ENCODE measurements around the gene CD200R1.

The CD200R1 gene

DNA sequence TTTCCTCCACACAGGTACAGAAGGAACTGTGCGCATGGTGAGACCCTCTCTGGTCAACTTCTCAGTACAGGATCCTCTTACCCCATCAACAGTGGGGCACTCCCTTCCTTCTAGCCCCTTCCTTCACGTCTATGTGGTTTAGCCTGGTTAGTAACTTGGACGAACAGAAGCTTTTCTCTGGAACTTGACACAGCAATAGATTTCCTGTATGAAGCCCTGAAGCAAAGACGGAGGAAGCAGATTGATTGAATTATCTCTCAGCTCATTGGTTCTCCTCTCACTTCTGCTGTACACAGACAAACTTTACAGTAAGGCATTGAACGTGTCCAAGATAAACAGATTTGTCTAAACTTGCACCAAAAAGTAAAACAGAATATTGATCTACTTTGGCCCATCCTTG lies at the start of gene CD200R1:
Gene CD200R1 (minus strand): TSS at position 210 of the 400 bp plus-strand sequence. CDS start 246 bp downstream, outside the sequence.
- DNase-seq (ENCODE audit: low read depth, low spot score), result no peak

GRCh38 chr3:113021471-113021870 lies 46.6 kb upstream of the CD200R1 start:
- DNase-seq (ENCODE audit: low read depth, low spot score), result no peak

- peak; percentile 88 for DNase-seq (ENCODE audit: low read depth, low spot score)
Observed at GRCh38 chr3:113019182-113020137, 44.6 kb upstream of the CD200R1 start.

- DNase-seq (ENCODE audit: low read depth, low spot score), result no peak
Observed at GRCh38 chr3:113018536-113019181, 43.8 kb upstream of the CD200R1 start.

- no peak for DNase-seq (ENCODE audit: low read depth, low spot score)
Observed at GRCh38 chr3:113013593-113013992, 38.7 kb upstream of the CD200R1 start.

- no peak for DNase-seq (ENCODE audit: low read depth, low spot score)
Observed at GRCh38 chr3:113008117-113008516, 33.2 kb upstream of the CD200R1 start.

- no peak for DNase-seq (ENCODE audit: low read depth, low spot score)
Observed at GRCh38 chr3:113006359-113007056, 31.6 kb upstream of the CD200R1 start.

GRCh38 chr3:113005611-113006010 lies 30.7 kb upstream of the CD200R1 start:
- no peak for DNase-seq (ENCODE audit: low read depth, low spot score)

DNA sequence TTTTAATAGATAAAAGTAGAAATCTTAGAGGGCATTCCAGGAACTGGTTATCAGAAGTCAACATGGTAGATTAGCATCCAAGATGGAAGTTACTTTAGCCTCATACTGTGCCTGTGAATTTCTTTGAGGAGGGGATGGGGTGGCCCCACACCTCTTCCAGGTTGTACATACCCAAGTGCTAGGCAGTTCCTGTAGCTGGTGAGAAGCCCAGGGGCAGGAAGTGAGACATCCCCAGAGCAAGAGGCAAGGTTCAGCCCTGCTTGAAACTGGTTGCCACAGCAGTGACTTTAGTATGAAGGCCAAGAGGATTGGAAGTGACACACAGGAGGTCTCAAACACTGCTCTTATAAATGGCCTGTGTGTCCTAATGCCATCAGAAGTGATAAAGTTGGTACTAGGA lies 27.8 kb upstream of the CD200R1 start:
- DNase-seq (ENCODE audit: low read depth, low spot score), result peak; percentile 12

DNA sequence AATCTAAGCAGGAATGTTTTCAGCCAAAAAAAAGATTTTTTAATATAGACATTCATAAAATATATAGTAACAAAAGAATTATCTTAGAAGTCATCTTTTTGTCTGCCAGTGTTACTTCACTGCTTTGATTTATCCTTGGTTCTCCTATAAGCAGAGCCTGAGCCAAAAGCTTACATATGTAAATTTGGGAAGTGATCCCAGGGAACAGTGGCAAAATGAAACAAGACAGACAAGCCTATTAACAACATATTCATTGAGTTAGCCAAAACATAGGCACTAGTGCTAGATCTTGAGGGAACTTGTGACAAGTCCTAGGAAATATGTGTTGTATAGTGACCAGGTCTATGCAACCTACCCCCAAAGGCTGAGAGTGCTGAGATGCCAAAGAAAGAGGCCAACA lies 27.1 kb upstream of the CD200R1 start:
- DNase-seq (ENCODE audit: low read depth, low spot score), result no peak

DNA sequence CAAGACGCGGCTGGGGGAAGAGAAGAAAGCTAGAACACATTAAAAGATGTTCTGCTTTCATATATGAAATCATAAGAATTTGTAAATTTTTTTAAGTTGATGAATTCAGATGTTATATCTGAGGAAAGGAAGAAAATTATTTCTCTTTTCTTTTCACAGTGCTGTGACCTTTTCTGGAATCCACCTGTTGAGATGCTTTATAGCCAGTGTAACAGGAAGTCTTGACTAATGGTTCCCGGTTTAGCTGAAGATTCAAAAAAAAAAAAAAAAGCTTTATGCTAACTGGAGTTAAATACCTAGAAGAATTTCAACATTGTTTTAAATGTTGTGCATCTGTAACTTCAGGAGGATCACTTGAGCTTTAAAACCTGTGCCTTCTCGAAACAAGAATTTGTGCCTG lies 25.8 kb upstream of the CD200R1 start:
- DNase-seq (ENCODE audit: low read depth, low spot score), result no peak

DNA sequence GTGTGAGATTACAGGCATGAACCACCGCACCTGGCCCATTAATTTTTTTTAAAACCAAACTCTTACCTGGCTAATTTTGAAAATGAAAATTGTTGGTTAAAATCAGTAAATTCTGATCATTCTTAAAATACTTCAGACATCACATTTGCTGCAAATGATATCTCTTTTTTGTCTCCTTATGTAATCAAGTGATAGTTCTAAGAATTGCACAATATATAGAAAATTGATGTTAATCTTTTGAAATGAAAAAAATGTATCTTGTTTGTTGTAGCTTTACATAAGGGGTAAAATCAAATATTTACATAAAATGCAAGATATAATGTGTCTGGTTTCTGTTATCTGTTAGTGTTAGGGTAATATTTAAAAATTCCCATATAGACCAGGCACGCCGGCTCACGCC lies 20.9 kb upstream of the CD200R1 start:
- DNase-seq (ENCODE audit: low read depth, low spot score), result no peak

- peak; percentile 94 for DNase-seq (ENCODE audit: low read depth, low spot score)
Observed at GRCh38 chr3:112990672-112991602, 16.0 kb upstream of the CD200R1 start, which contains the start of gene GTPBP8. TSS of gene GTPBP8 (plus strand) at chr3:112990984. CDS start at chr3:112991000, 16 bp downstream.

GRCh38 chr3:112987710-112988334 lies 12.9 kb upstream of the CD200R1 start:
- DNase-seq (ENCODE audit: low read depth, low spot score), result no peak

- DNase-seq (ENCODE audit: low read depth, low spot score), result no peak
Observed at GRCh38 chr3:112984485-112984884, 9.6 kb upstream of the CD200R1 start.

- no peak for DNase-seq (ENCODE audit: low read depth, low spot score)
Observed at GRCh38 chr3:112982710-112983109, 7.8 kb upstream of the CD200R1 start.

DNA sequence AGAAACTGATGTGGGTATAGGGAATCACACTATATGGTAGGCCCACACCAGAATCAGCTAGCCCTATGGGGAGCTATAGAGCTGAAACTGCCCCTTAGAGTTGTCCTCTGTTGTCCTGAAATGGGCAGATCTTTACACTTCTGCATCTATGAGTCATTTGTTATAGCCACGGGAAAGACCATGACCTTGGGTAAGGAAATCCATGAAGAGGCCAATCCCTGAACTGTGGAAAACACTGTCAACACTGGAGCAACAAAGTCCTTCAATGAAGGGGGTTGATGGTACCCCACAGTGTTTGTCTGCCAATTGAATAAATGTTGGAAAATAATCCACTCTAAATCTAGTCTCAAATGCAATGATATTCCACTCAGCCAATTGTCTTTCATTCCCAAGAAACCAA lies 5.2 kb upstream of the CD200R1 start:
- DNase-seq (ENCODE audit: low read depth, low spot score), result no peak

- DNase-seq (ENCODE audit: low read depth, low spot score), result no peak
Observed at GRCh38 chr3:112979244-112979832, 4.4 kb upstream of the CD200R1 start.

DNA sequence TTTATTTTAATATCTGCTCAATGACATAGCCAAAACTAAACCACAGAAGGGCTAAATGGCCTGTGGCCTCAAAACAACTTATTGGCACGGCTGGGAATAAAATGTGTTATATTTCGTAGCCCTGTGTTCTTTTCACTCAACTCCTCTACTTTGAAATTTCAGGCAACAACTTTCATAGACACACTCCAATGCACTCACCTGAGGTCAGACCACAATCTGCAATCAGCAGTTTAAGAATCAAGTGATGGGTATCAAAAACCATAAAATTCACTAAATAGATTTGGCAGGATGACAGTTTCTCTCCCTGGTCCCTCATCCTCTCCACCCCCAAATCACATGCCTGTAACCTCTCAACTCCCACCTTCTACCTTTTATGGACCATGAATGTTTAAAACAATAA lies 2.0 kb upstream of the CD200R1 start:
- DNase-seq (ENCODE audit: low read depth, low spot score), result no peak

GRCh38 chr3:112976001-112976400 lies 1.1 kb upstream of the CD200R1 start:
- no peak for DNase-seq (ENCODE audit: low read depth, low spot score)
